GM18858 (cell line): ENCODE data around the gene PPP4C.
"Not testable (repeated sequence)": the region's sequence is repeated elsewhere in the genome, so short reads cannot be mapped to it uniquely, and the experiment has no call there.

ENCODE experiments used
- ATAC-seq: cut with Tn5 transposase; IDR thresholded peaks from one replicate; pipeline ENCODE4 v1.9.1; 2021; ENCODE audit not compliant: unreplicated experiment

PPP4C gene

GRCh38 chr16:30075503-30076275, at the start of gene PPP4C:
TSS of gene PPP4C (plus strand) at chr16:30075994. CDS start at chr16:30076378, 384 bp downstream.
- no peak for ATAC-seq

- no peak for ATAC-seq
Measured at GRCh38 chr16:30026449-30026848, 49.3 kb upstream of the PPP4C start.

GRCh38 chr16:30027588-30028437, 48.0 kb upstream of the PPP4C start:
- ATAC-seq = no peak

GRCh38 chr16:30028438-30029076, 47.2 kb upstream of the PPP4C start:
- ATAC-seq = no peak

- ATAC-seq = no peak
Measured at GRCh38 chr16:30030011-30030685, 45.6 kb upstream of the PPP4C start.

- no peak for ATAC-seq
Measured at GRCh38 chr16:30030841-30031413, 44.9 kb upstream of the PPP4C start, which contains the start of gene TLCD3B. TSS of gene TLCD3B (minus strand) at chr16:30031271. CDS start at chr16:30030527, 744 bp downstream.

GRCh38 chr16:30031477-30031918, 44.3 kb upstream of the PPP4C start:
- no peak for ATAC-seq

- no peak for ATAC-seq
Measured at GRCh38 chr16:30032083-30032819, 43.5 kb upstream of the PPP4C start.

- ATAC-seq = no peak
Measured at GRCh38 chr16:30033270-30033669, 42.5 kb upstream of the PPP4C start.

GRCh38 chr16:30040221-30040620, 35.6 kb upstream of the PPP4C start:
- no peak for ATAC-seq

GRCh38 chr16:30040690-30041089, 35.1 kb upstream of the PPP4C start:
- ATAC-seq = not testable (repeated sequence)

GRCh38 chr16:30041841-30042240, 34.0 kb upstream of the PPP4C start:
- ATAC-seq = no peak

GRCh38 chr16:30046178-30046577, 29.6 kb upstream of the PPP4C start:
- no peak for ATAC-seq

- no peak for ATAC-seq
Measured at GRCh38 chr16:30046588-30046987, 29.2 kb upstream of the PPP4C start.

- no peak for ATAC-seq
Measured at GRCh38 chr16:30049871-30050270, 25.9 kb upstream of the PPP4C start.

- no peak for ATAC-seq
Measured at GRCh38 chr16:30051518-30051917, 24.3 kb upstream of the PPP4C start.

- ATAC-seq = no peak
Measured at GRCh38 chr16:30052671-30053372, 23.0 kb upstream of the PPP4C start.

GRCh38 chr16:30053376-30054015, 22.3 kb upstream of the PPP4C start:
- ATAC-seq = no peak

- no peak for ATAC-seq
Measured at GRCh38 chr16:30054451-30054850, 21.3 kb upstream of the PPP4C start.
